SKM-1 treated with dmso at 0.1 percent for 144 hours (cell line): ENCODE data around the gene HELB.

ENCODE experiments used
- DNase-seq: peaks from one replicate; lab custom pipeline; 2025; ENCODE audit not compliant: unreplicated experiment; lab: John Stamatoyannopoulos, UW

HELB gene

DNA sequence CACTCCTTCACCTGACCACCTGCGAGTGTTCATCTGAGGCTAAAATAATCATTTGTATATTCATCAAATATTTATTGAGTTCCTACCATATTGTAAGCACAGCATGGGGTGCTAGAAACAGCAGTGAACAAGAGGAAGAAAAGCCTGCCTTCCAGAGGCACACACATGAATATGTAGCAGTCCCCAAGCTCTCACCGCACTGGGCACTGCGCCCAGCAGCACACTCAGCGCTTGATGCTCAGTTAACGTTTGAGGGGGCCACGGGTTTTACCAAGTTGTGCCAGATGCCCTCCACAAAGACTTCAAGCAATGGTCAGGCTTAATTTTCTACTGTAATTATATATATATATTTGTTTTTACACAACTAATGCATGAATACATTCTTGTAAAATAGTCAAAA, 52.0 kb downstream of the HELB start:
- DNase-seq, result no peak

DNA sequence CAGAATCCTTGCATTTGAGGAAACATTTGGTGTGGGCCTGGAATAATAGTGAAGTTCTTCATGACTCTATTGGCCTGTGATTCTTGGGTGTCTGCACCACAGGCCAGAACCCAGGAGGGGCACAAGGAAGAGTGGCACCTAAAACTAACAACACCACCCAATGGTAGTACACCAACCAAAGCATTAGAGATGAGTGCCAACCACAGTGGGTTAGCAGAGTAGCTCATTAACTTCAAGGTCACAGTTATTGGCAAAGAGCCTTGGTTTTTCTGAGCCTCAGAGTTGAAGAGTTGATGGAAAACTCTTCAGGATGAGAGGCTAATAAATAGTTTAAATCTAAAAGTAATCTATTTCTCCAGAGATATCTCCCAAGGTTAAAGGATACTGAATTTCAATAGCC, 57.0 kb downstream of the HELB start:
- DNase-seq, result no peak

DNA sequence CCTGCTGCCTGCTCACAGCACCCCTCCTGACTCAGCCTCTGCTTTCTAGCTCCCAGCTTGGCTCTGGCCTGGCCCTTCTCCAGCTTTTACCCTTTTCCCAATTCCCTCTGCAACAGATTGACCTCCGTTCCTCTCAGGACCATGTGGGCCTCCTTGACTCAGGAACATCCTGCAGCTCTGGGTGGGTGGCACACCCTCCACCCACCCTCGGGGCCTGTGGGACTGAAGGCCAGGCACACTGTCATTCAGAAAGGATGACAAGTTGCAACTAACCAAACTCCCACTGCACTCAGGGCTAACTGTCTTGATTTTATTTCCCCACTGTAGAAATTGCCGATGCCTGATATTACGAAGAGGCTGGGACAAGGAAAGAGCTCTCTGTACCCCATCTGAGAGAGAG, 59.4 kb downstream of the HELB start:
- DNase-seq, result no peak

DNA sequence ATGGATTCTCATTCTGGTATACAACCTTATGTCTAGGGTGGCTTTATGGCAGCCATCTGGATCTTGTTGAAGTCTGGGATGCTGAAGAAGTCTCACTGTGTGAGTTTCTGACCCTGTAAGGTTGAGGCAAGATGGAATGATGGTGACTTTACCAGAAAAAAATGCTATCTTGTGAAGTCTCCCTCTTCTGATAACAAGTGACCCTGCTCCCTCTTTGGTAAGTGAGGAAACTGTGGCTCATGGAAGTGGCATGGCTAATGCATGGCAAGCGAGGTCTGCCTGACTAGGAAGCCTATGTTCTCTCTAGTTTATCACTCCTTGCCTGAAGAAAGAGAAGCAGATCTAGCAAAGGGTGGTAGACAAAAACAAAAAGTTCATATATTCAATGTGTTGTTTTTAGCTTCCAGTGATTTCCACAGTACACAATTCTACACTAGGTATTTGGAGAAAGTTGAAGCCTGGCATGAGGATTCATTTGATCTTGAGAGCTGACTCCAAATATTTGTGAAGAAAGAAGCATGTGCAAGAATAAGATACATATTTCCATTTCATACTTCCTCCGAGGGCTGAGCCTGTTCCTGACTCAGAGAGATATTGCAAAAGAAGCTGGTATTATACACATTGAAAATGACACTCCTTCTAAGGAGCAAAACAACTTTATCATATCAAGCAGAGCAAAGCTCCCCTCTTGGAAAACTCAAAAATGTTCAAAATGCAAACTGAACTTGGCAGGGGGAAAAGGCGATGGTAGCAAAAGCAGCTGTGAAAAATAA, 63.6 kb downstream of the HELB start:
- DNase-seq, result no peak

DNA sequence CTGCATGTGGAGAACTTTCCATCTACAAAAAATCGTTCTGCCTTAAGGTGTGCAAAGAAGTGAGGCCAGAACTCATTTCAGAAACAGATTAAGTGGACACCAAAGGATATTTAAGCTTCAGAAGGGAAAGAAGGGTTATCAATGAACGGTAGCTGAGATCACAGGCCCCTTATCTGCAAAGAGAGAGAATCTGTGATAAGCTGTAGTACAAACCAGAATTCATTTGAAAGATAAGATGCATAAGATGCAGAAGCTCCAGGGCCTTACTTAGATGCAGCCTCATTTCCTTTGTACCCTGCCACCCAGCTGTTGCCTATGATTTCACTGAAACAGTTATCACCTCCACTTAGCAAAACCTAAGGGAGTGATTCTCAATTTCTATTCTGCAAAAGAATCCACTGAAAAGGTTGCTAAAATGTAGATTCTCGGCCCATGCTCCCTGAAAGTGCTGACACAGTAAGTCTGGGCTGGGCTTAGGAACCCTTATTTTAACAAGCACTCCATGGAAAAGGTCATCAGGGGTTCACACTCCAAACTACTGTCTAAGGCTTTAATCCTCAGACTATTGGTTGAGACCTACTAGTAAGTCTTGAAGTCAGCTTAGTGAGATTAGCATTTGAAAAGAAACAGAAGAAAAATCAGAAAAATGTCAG, 64.8 kb downstream of the HELB start:
- DNase-seq, result no peak

DNA sequence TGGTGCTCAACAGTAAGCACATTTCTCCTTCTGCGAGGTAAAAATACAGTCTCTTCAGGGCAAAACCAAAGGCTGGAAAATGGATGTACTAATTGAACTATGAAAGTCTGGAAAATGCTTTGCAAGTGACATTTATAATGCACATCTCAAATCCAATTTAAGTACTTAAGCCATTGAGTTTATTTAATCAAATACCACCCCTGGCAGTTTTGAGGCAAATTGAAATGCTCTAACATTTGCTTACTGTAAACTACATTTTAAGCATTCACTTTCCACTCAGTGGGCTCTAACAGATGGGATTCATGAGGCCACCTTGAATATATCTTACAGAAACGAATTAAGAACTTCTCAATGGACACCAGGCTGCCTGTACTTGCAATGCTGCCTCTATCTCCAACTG, 69.7 kb downstream of the HELB start:
- no peak for DNase-seq

DNA sequence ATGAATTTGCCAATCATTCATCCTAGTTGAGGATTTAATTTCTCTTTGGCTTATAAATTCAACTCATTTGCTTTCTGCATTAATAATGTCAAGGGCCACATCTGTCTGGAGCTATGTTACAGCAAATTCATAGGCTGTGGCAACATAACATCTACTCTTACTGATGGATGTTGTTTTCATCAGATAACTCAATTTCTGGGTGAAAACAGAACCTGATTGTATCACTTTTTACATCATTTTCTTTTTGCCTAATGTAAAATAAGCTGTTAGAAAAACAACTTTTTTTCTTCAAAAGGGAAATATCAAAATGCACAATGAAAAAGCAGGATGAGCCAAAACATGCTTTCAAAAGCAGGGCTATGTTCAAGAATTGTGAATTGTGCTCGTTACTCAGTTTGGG, 73.3 kb downstream of the HELB start:
- no peak for DNase-seq

DNA sequence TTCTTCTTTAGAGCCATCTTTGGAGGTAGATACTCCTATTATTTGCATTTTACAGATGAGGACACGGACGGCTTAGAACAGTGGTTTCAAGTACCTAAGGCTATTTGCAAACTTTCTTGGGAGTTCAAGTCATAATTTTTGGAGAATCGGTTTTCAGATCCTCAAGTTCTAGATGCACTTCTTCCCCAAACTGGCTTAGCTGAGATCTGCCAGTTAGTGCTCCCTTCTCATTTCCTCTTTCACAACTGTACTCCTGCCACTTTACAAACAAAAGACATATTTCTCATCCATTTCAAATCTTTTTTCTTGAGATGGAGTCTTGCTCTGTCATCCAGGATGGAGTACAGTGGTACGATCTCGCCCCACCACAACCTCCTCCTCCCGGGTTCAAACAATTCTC, 77.3 kb downstream of the HELB start:
- DNase-seq, result peak; percentile 14

DNA sequence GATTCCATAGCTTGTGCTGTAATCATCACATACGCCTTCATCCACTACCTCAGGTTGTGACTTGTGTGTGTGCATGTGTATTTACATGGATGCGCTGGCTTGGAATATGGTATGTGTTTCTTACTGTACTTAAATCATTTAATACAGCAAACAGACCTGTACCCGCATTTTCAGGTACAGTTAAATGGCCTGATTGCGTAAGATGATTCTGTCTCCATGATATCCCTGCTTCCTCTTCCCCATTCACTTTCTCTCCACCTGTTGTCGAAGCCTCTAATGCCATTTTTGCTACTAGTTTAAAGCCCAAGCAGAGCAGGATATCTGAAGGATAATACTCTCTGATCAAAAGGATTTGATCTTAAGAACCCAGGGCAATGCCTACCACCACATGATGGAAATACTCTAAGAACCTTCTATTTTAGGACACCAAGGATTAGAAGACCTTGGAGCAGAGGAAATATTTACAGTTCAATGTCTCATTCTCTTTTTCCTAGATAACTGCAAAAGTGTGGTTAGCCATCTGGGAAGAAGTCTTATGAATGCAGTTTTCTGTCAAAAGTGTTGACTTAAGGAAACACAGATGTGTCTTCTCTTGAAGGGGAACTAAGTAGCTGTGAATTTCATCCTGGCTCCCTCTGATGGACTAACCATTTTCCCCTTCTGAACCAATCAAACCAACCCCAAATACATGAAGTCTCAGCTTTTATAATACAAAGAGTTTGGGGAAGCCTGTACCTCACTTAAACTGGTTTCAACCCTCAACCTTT, 78.7 kb downstream of the HELB start:
- no peak for DNase-seq

DNA sequence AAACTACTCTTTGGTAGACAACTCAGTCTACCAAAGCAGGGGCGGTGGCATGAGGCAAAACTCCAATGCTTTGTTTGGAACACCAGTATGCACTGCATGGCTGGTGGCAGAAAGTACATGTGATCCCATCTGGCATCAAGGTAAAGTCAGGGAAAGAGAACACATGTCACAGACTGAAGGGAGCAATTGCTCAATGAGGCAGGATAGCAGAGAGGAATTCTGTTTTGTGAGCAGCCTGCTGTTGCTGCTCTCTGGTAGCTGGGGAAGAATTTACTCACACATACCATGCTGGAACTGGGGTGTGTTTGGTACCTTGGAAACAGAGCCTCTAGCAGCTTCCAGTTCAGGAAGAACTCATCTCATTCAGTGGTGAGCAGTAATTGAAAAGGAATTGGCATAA, 84.8 kb downstream of the HELB start:
- no peak for DNase-seq
